ENCODE measurements around the gene RTN4R. TPM values are rescaled to one million over a fixed set of nuclear protein-coding genes. Genes with fewer than 3 reads are reported as not detected.

RTN4R gene
- total and polyA plus RNA-seq, 9 of the 15 experiments (the other 6 are each of a cell fraction or from before 2014, with no cell fraction given) = 0.04 to 2.8 (median 1.4) TPM; not detected in 3

DNA sequence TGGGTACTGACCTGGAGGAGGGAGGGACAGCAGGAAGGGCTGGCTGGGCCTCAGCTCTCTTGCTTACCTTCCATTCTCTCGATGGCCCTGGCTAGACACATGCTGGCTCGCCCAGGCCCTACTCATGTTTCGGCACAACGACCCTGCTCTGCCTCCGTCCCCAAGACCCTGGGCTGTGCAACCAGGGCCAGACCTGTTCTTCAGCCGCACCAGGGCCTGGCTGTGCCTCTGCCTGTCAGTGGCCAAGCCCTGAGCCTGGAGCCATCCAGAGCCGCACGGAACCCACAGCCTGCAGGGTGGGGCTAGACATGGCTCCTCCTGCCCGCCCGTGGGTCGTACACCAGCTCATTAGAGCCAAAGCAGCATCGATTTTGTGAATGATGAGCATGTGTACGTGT, 47.5 kb downstream of the RTN4R start:
- Histone ChIP-seq H3K27me3 (ENCODE audit: control insufficient read depth in 2 of 2, insufficient read depth in 2 of 2, low read length in 2 of 2) (peaks cover 24 to 77% of the 10 kb centered on the region in 2 experiments), H3K4me1 (replicated peaks in 1 of 2; ENCODE audit: control insufficient read depth in 2 of 2, insufficient read depth in 2 of 2, low read length in 2 of 2) (peaks cover 0 to 23% of the 10 kb centered on the region in 2 experiments; a peak in 2 of 5 replicates), H3K4me3 (no peak overlapping the region), H3K27ac (ENCODE audit: extremely low read depth, low read depth, low read length) (no peak overlapping the region), H2AFZ (ENCODE audit: low read depth, low read length) (no peak overlapping the region), H3K9ac (ENCODE audit: insufficient read depth in 1 of 2, low read depth in 2 of 2, low read length in 2 of 2) (peak overlapping the region in 1 of 2 experiments; percentile 61; a peak in 2 of 4 replicates), H3K9me1 (ENCODE audit: control insufficient read depth, insufficient read depth, low read length) (no peaks in the 10 kb centered on the region), H4K20me1 (replicated peaks; ENCODE audit: control insufficient read depth, insufficient read depth, low read length) (0 out of 2 replicates have a peak, but pooled peaks cover 7% of the 10 kb centered on the region), H3K9me3 (replicated peaks; ENCODE audit: control insufficient read depth, insufficient read depth, low read depth, low read length) (peaks cover 23% of the 10 kb centered on the region), H3K36me3 (ENCODE audit: control insufficient read depth, insufficient read depth, low read length) (no peaks in the 10 kb centered on the region), H3K4me2 (ENCODE audit: insufficient read depth, low read length) (no peak overlapping the region), H3K79me2 (ENCODE audit: control insufficient read depth, insufficient read depth, low read length) (no peaks in the 10 kb centered on the region)
- peak; percentile 28 for ATAC-seq
- DNase-seq (ENCODE audit: extremely low read depth in 1 of 4, low spot score in 3 of 4) = no peak
- in situ Hi-C loops (cut with MboI) (no loop called here), intact Hi-C loops (cut with micrococcal nuclease) (no loop called here)
- no peak for FAIRE-seq
- ChIA-PET CTCF (ENCODE audit: low intra/inter-chr PET ratio) (no interaction called here), POLR2A (interaction anchor here (0.6 to 5.2 kb wide), 7 partner anchors 9 to 64 kb away, joined by 3 to 38 read pairs (median 3); no protein-coding TSS in a partner anchor)
- no TSS peak for BruUV-seq (replicated peaks)
- 7% methylated on average over 13 of the region's 13 CpGs for WGBS (ENCODE audit: insufficient coverage, low coverage, missing lambda C conversion rate)
- TF ChIP-seq ZSCAN29 (IDR thresholded peaks at IDR 0.05) = peak; percentile 30; the same call in 1 of the 2 replicates
- no peak for TF ChIP-seq ZNF785 (CRISPR knock-in tag; IDR thresholded peaks at IDR 0.05)
- TF ChIP-seq NR2C2 (CRISPR knock-in tag; IDR thresholded peaks at IDR 0.05) = no peak
- no peak for TF ChIP-seq NR2C2 (tag; IDR thresholded peaks at IDR 0.05)
- no peak for TF ChIP-seq HOXB6 (CRISPR knock-in tag; IDR thresholded peaks at IDR 0.05; ENCODE audit: borderline replicate concordance)
- peak in 1 of 3 experiments; percentile 21 for TF ChIP-seq YY1 (IDR thresholded peaks at IDR 0.05; ENCODE audit: borderline replicate concordance in 1 of 3, control insufficient read depth in 1 of 3, extremely low read depth in 1 of 3, insufficient read depth in 3 of 3, insufficient read length in 1 of 3, insufficient replicate concordance in 2 of 3, low read depth in 1 of 3, low read length in 2 of 3)
- no peak for TF ChIP-seq E2F8 (IDR thresholded peaks at IDR 0.05; ENCODE audit: low read depth, partially characterized antibody)
- no peak for TF ChIP-seq TAF1 (IDR thresholded peaks at IDR 0.05; ENCODE audit: control insufficient read depth, extremely low read depth, insufficient read depth, low read length, severe bottlenecking)
- no peak for TF ChIP-seq NFRKB (IDR thresholded peaks at IDR 0.05; ENCODE audit: low read depth)
- no peak for TF ChIP-seq ZNF174 (CRISPR knock-in tag; IDR thresholded peaks at IDR 0.05)
- no peak for TF ChIP-seq POLR2B (IDR thresholded peaks at IDR 0.05; ENCODE audit: low read depth, partially characterized antibody)
- TF ChIP-seq SRSF3 (IDR thresholded peaks at IDR 0.05; ENCODE audit: insufficient read depth, low read length) = 0 out of 2 replicates have a peak, but pooled peaks have one; percentile 27
- TF ChIP-seq RREB1 (CRISPR knock-in tag; IDR thresholded peaks at IDR 0.05) = 0 out of 2 replicates have a peak, but pooled peaks have one; percentile 48
- TF ChIP-seq ZC3H8 (IDR thresholded peaks at IDR 0.05) = no peak
- no peak for TF ChIP-seq KLF10 (CRISPR knock-in tag; IDR thresholded peaks at IDR 0.05)

All from K562 (cell line).